ENCODE results near the gene SF3B2. TPM values are rescaled to one million over a fixed set of nuclear protein-coding genes. Genes with fewer than 3 reads are reported as not detected.

The SF3B2 gene
- total RNA-seq, 2 experiments from 2014 or later: 255 to 278 TPM

GRCh38 chr11:66067640-66068039, 15.5 kb downstream of the SF3B2 start:
- intact Hi-C loops (cut with micrococcal nuclease): loop anchor here (2.0 kb wide), 1 partner anchor 59 kb away; no protein-coding TSS in a partner anchor
- TF ChIP-seq, protein P1, sequence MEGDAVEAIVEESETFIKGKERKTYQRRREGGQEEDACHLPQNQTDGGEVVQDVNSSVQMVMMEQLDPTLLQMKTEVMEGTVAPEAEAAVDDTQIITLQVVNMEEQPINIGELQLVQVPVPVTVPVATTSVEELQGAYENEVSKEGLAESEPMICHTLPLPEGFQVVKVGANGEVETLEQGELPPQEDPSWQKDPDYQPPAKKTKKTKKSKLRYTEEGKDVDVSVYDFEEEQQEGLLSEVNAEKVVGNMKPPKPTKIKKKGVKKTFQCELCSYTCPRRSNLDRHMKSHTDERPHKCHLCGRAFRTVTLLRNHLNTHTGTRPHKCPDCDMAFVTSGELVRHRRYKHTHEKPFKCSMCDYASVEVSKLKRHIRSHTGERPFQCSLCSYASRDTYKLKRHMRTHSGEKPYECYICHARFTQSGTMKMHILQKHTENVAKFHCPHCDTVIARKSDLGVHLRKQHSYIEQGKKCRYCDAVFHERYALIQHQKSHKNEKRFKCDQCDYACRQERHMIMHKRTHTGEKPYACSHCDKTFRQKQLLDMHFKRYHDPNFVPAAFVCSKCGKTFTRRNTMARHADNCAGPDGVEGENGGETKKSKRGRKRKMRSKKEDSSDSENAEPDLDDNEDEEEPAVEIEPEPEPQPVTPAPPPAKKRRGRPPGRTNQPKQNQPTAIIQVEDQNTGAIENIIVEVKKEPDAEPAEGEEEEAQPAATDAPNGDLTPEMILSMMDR (IDR thresholded peaks at IDR 0.05): no peak
- ChIA-PET POLR2A (interaction anchor here (1.2 to 11.1 kb wide), 5 partner anchors 12 to 59 kb away, joined by 3 to 131 read pairs (median 6); partner anchors contain the start of gene SF3B2), CTCF (interaction anchor here (0.8 to 10.2 kb wide), 24 partner anchors 9 to 784 kb away, joined by 3 to 133 read pairs (median 6); partner anchors contain the start of genes CCDC85B and SF3B2)
- Mint-ChIP-seq H3K9me3 (no peaks in the 10 kb centered on the region), H3K27me3 (no peaks in the 10 kb centered on the region), H3K36me3 (ENCODE audit: low read depth) (peaks cover 71% of the 10 kb centered on the region), H3K4me1 (ENCODE audit: low read depth) (peaks cover 62% of the 10 kb centered on the region), H3K4me3 (no peak overlapping the region), H3K27ac (peak overlapping the region; percentile 95)
- no peak for DNase-seq
- no peak for ATAC-seq

DNA sequence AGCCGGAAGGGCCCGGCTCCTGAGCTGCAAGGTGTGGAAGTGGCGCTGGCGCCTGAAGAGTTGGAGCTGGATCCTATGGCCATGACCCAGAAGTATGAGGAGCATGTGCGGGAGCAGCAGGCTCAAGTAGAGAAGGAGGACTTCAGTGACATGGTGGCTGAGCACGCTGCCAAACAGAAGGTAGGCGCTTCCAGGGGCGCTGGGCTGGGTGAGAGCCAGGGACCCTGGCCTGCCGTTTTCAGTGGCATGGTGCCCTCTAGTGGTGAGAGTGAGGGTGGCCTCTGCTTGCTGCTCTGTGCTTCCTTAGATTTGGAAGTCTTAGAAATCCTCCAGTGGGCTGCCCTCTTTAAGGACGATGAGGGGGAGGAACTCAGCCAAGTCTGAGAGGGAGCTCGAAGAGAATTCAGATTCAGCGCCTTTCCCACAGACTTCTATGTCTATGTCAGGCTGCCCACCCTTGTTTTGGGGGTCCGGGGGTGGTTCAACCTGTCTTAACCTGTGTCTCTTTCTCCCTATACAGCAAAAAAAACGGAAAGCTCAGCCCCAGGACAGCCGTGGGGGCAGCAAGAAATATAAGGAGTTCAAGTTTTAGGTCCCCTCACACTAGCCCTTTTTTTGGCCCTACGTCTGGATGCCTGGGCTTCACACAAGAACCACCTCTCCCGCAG, 16.1 kb downstream of the SF3B2 start:
- TF ChIP-seq, protein P1 (IDR thresholded peaks at IDR 0.05): peak; percentile 88
- intact Hi-C loops (cut with micrococcal nuclease): loop anchor here (2.0 kb wide), 1 partner anchor 59 kb away; no protein-coding TSS in a partner anchor
- peak overlapping the region; percentile 95 for H3K27ac Mint-ChIP-seq
- H3K36me3 Mint-ChIP-seq (ENCODE audit: low read depth): peaks cover 71% of the 10 kb centered on the region
- peak; percentile 25 for ATAC-seq
- peak; percentile 84 for DNase-seq
- peaks cover 62% of the 10 kb centered on the region for H3K4me1 Mint-ChIP-seq (ENCODE audit: low read depth)
- CTCF ChIA-PET: interaction anchor here (0.6 to 10.2 kb wide), 40 partner anchors 9 to 784 kb away, joined by 3 to 133 read pairs (median 5); partner anchors contain the start of genes CCDC85B and SF3B2
- no peaks in the 10 kb centered on the region for H3K27me3 Mint-ChIP-seq
- no peak overlapping the region for H3K4me3 Mint-ChIP-seq
- POLR2A ChIA-PET: interaction anchor here (0.5 to 11.1 kb wide), 10 partner anchors 12 to 218 kb away, joined by 3 to 131 read pairs (median 4); partner anchors contain the start of gene SF3B2
- no peaks in the 10 kb centered on the region for H3K9me3 Mint-ChIP-seq

DNA sequence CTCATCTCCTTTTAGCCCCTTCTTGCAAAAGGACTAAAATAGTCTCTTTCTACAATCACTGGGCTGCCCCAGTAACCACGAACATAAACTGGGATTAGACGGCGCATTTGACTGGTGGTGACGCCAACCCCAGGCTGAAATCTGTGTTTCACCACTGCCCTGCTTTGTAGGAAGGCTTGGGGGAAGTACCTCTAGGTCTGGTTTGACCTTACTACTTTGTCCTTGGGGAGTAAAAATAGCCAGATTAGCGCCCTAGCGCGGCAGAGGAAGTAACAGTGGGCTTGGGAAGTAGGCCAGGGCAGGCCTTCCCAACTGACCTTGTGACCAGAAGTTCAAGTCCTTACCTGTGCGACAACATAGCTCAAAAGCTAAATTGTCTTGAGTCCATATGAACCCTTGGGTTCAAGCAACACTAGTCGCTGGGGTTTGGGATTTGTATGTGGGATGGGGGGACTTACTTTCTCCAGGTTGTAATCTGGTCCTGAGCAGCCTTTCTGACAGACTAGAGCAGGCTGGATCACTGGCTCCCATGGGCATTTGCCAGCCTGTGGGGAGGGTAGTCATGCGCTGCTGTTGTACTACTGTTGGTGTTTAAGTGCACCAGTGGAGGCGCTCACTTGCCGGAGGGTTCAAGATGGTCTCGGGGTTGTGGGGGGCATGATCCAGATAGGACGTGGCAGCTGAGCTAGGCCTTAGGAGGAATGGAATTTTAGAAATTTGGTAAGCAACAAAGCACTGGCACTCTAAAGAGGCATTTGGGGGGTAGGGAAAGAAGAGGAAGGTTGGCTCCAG, 17.0 kb downstream of the SF3B2 start:
- POLR2A ChIA-PET: interaction anchor here (0.6 to 11.1 kb wide), 9 partner anchors 11 to 184 kb away, joined by 3 to 131 read pairs (median 4); partner anchors contain the start of gene SF3B2
- peak overlapping the region; percentile 95 for H3K27ac Mint-ChIP-seq
- TF ChIP-seq, protein P1 (IDR thresholded peaks at IDR 0.05): no peak
- CTCF ChIA-PET: interaction anchor here (0.6 to 10.2 kb wide), 30 partner anchors 10 to 582 kb away, joined by 3 to 133 read pairs (median 6); partner anchors contain the start of gene SF3B2
- ATAC-seq (peak; percentile 37), DNase-seq (peak; percentile 67)
- intact Hi-C loops (cut with micrococcal nuclease): loop anchor here (2.0 kb wide), 1 partner anchor 58 kb away; no protein-coding TSS in a partner anchor
- H3K27me3 Mint-ChIP-seq: no peaks in the 10 kb centered on the region
- H3K4me3 Mint-ChIP-seq: peak overlapping the region; percentile 75
- no peaks in the 10 kb centered on the region for H3K9me3 Mint-ChIP-seq
- H3K4me1 Mint-ChIP-seq (ENCODE audit: low read depth): peaks cover 60% of the 10 kb centered on the region
- peaks cover 70% of the 10 kb centered on the region for H3K36me3 Mint-ChIP-seq (ENCODE audit: low read depth)

GRCh38 chr11:66069715-66070603, 17.8 kb downstream of the SF3B2 start, which contains the start of gene PACS1:
PACS1 (plus strand) TSS chr11:66070272; CDS start chr11:66070487, 215 bp downstream.
- ChIA-PET CTCF (interaction anchor here (1.1 to 10.2 kb wide), 17 partner anchors 11 to 180 kb away, joined by 3 to 133 read pairs (median 9); partner anchors contain the start of gene SF3B2), POLR2A (interaction anchor here (0.8 to 11.1 kb wide), 9 partner anchors 11 to 96 kb away, joined by 3 to 131 read pairs (median 3); partner anchors contain the start of gene SF3B2)

More at GRCh38 chr11:66069715-66070603, 17.8 kb downstream of the SF3B2 start, which contains the start of gene PACS1:
- ATAC-seq (peak; percentile 63), DNase-seq (peak; percentile 80)
- intact Hi-C loops (cut with micrococcal nuclease): loop anchor here (2.0 kb wide), 1 partner anchor 57 kb away; no protein-coding TSS in a partner anchor
- Mint-ChIP-seq H3K9me3 (no peaks in the 10 kb centered on the region), H3K36me3 (ENCODE audit: low read depth) (peaks cover 69% of the 10 kb centered on the region), H3K27ac (peak within 1 kb of the TSS; percentile 95), H3K27me3 (no peaks in the 10 kb centered on the region), H3K4me1 (ENCODE audit: low read depth) (peaks cover 63% of the 10 kb centered on the region), H3K4me3 (peak within 1 kb of the TSS; percentile 81)
- TF ChIP-seq, protein P1 (IDR thresholded peaks at IDR 0.05): no peak

All from activated CD8-positive, alpha-beta T cell treated with anti-CD3 and anti-CD28 coated beads for 36 hours (primary cell).